IMR-90 (cell line): ENCODE measurements around the gene PCCA. TPM values are rescaled to one million over a fixed set of nuclear protein-coding genes. Genes with fewer than 3 reads are reported as not detected.

ENCODE experiments used
- ATAC-seq: fragments of 200-7000 bp; cut with Tn5 transposase; 2 replicates; pipeline ENCODE4 v1.9.1; 2020; ENCODE audit warnings: low read depth, mild to moderate bottlenecking, moderate library complexity
- BruUV-seq: library from RNA; stranded (reverse); fragments of 400-500 nt; replicated peaks from 2 replicates; lab custom pipeline; 2021; lab: Mats Ljungman, UMichigan
- CTCF ChIA-PET: fragments of 300-600 bp; formaldehyde crosslinking; extraction: SDS; loops from one replicate; lab custom pipeline; 2021; ENCODE audit warnings: antibody characterized with exemption; lab: Yijun Ruan, JAX
- POLR2A ChIA-PET: fragments of 300-600 bp; sonication (Branson Sonifier 250); formaldehyde crosslinking; loops from one replicate; lab custom pipeline; 2022; ENCODE audit warnings: antibody characterized with exemption; ENCODE audit not compliant: unreplicated experiment; lab: Charles Lee
- DNase-seq: peaks from one replicate; pipeline ENCODE4 v3.0.0; 2013
- H2AFZ ChIP-seq: replicated peaks from 2 replicates; pipeline ENCODE3; 2013; ENCODE audit warnings: low read length, mild to moderate bottlenecking; ENCODE audit not compliant: poor library complexity
- H2AK5ac ChIP-seq: 2 replicates; pipeline ENCODE4 v1.6.1; 2013; ENCODE audit warnings: low read depth, low read length, inconsistent platforms
- H2AK9ac ChIP-seq: replicated peaks from 2 replicates; pipeline ENCODE3; 2013; ENCODE audit warnings: mild to moderate bottlenecking, low read depth, low read length, moderate library complexity; ENCODE audit not compliant: poor library complexity
- H2BK120ac ChIP-seq: 2 replicates; pipeline ENCODE4 v1.6.1; 2013; ENCODE audit warnings: low read depth, low read length, inconsistent platforms
- H2BK15ac ChIP-seq: 3 replicates; pipeline ENCODE4 v1.6.1; 2013; ENCODE audit warnings: low read depth, low read length, inconsistent platforms
- H2BK20ac ChIP-seq: 2 replicates; pipeline ENCODE4 v1.6.1; 2013; ENCODE audit warnings: low read depth, mild to moderate bottlenecking, inconsistent platforms, low read length, moderate library complexity
- H2BK5ac ChIP-seq: 2 replicates; pipeline ENCODE4 v1.6.1; 2013; ENCODE audit warnings: mild to moderate bottlenecking, low read depth, low read length, inconsistent platforms; ENCODE audit not compliant: poor library complexity, severe bottlenecking
- H3K14ac ChIP-seq: replicated peaks from 2 replicates; pipeline ENCODE4 v1.6.1; 2013; ENCODE audit warnings: low read depth, low read length, inconsistent platforms
- H3K18ac ChIP-seq: 2 replicates; pipeline ENCODE4 v1.6.1; 2013; ENCODE audit warnings: low read depth, low read length, control low read depth
- H3K23ac ChIP-seq: 2 replicates; pipeline ENCODE4 v1.6.1; 2013; ENCODE audit warnings: low read depth, low read length, inconsistent platforms
- H3K27ac ChIP-seq: 2 replicates; pipeline ENCODE4 v1.5.1; 2013; ENCODE audit warnings: mild to moderate bottlenecking, control low read depth, low read length; ENCODE audit not compliant: insufficient read depth
- H3K27me3 ChIP-seq: 2 replicates; pipeline ENCODE4 v1.6.1; 2013; ENCODE audit warnings: low read length; ENCODE audit not compliant: control insufficient read depth, insufficient read depth
- H3K36me3 ChIP-seq: 2 replicates; pipeline ENCODE4 v1.6.1; 2013; ENCODE audit warnings: low read length, mixed read lengths; ENCODE audit not compliant: control insufficient read depth, insufficient read depth
- H3K4ac ChIP-seq: 2 replicates; pipeline ENCODE4 v1.6.1; 2013; ENCODE audit warnings: low read depth, low read length, inconsistent platforms
- H3K4me1 ChIP-seq: 2 replicates; pipeline ENCODE4 v1.6.1; 2013; ENCODE audit warnings: low read length, mixed read lengths; ENCODE audit not compliant: control insufficient read depth, insufficient read depth
- H3K4me2 ChIP-seq: 2 replicates; pipeline ENCODE4 v1.6.1; 2013; ENCODE audit warnings: low read depth, mild to moderate bottlenecking, control low read depth, low read length, moderate library complexity
- H3K4me3 ChIP-seq: 2 replicates; pipeline ENCODE4 v1.5.1; 2013; ENCODE audit warnings: low read depth, mild to moderate bottlenecking, control low read depth, low read length, moderate library complexity; ENCODE audit not compliant: insufficient read depth
- H3K56ac ChIP-seq: 2 replicates; pipeline ENCODE4 v1.6.1; 2013; ENCODE audit warnings: low read length, inconsistent platforms; ENCODE audit not compliant: insufficient read depth; ENCODE audit errors: extremely low read depth
- H3K79me1 ChIP-seq, 2 experiments: 2 replicates each; pipeline ENCODE4 v1.6.1; 2013; ENCODE audit warnings: low read length in 2 of 2, inconsistent platforms in 1 of 2, low read depth in 1 of 2
- H3K9ac ChIP-seq: 2 replicates; pipeline ENCODE4 v1.6.1; 2013; ENCODE audit warnings: low read depth, low read length, control low read depth
- H3K9me1 ChIP-seq: 2 replicates; pipeline ENCODE4 v1.6.1; 2013; ENCODE audit warnings: low read length, inconsistent platforms; ENCODE audit not compliant: insufficient read depth
- H3K9me3 ChIP-seq: 2 replicates; pipeline ENCODE4 v1.6.1; 2013; ENCODE audit warnings: low read length; ENCODE audit not compliant: control insufficient read depth, insufficient read depth
- H4K20me1 ChIP-seq: 2 replicates; pipeline ENCODE4 v1.6.1; 2013; ENCODE audit warnings: low read length, inconsistent platforms; ENCODE audit not compliant: insufficient read depth
- H4K5ac ChIP-seq: 2 replicates; pipeline ENCODE4 v1.6.1; 2013; ENCODE audit warnings: mild to moderate bottlenecking, low read depth, low read length, control low read depth
- H4K8ac ChIP-seq, 2 experiments: 2 replicates each; pipeline ENCODE4 v1.6.1; 2013; ENCODE audit warnings: low read depth in 2 of 2, low read length in 2 of 2, control low read depth in 1 of 2, inconsistent platforms in 1 of 2
- H4K91ac ChIP-seq: 2 replicates; pipeline ENCODE4 v1.6.1; 2013; ENCODE audit warnings: low read depth, low read length, inconsistent platforms; ENCODE audit not compliant: insufficient read depth
- BHLHE40 ChIP-seq: fragments of 150-350 bp; IDR thresholded peaks from 2 replicates; pipeline ENCODE4 v1.6.1; 2016; ENCODE audit warnings: mild to moderate bottlenecking, low read depth, low read length
- CEBPB ChIP-seq: IDR thresholded peaks from 2 replicates; pipeline ENCODE4 v1.6.1; 2012; ENCODE audit warnings: low read depth, low read length, improper control_type of control experiment
- CHD1 ChIP-seq: IDR thresholded peaks from 2 replicates; pipeline ENCODE4 v1.6.1; 2012; ENCODE audit warnings: low read depth, low read length, improper control_type of control experiment
- CTCF ChIP-seq: conservative IDR thresholded peaks from 2 replicates; pipeline ENCODE4 v1.5.1; 2012; ENCODE audit warnings: mild to moderate bottlenecking, low read depth, low read length, improper control_type of control experiment
- ELK1 ChIP-seq: fragments of 150-350 bp; IDR thresholded peaks from 2 replicates; pipeline ENCODE4 v1.6.1; 2016; ENCODE audit warnings: low read depth, mild to moderate bottlenecking, low read length, moderate library complexity, borderline replicate concordance
- FOS ChIP-seq: fragments of 150-350 bp; IDR thresholded peaks from 2 replicates; pipeline ENCODE4 v1.6.1; 2016; ENCODE audit warnings: low read depth, low read length
- MAFK ChIP-seq: IDR thresholded peaks from 2 replicates; pipeline ENCODE4 v1.6.1; 2012; ENCODE audit warnings: low read depth, low read length, improper control_type of control experiment
- MAZ ChIP-seq: IDR thresholded peaks from 2 replicates; pipeline ENCODE4 v1.6.1; 2012; ENCODE audit warnings: low read depth, mild to moderate bottlenecking, low read length, improper control_type of control experiment, moderate library complexity, borderline replicate concordance
- MXI1 ChIP-seq: IDR thresholded peaks from 2 replicates; pipeline ENCODE4 v1.6.1; 2012; ENCODE audit warnings: low read depth, mild to moderate bottlenecking, low read length, moderate library complexity, borderline replicate concordance
- NFE2L2 ChIP-seq: fragments of 150-350 bp; IDR thresholded peaks from 2 replicates; pipeline ENCODE4 v1.6.1; 2016; ENCODE audit warnings: low read depth, mild to moderate bottlenecking, low read length
- POLR2A ChIP-seq: IDR thresholded peaks from 2 replicates; pipeline ENCODE4 v1.6.1; 2012; ENCODE audit warnings: mild to moderate bottlenecking, low read depth, low read length
- RAD21 ChIP-seq: IDR thresholded peaks from 2 replicates; pipeline ENCODE4 v1.6.1; 2012; ENCODE audit warnings: low read length, improper control_type of control experiment
- RCOR1 ChIP-seq: IDR thresholded peaks from 2 replicates; pipeline ENCODE4 v1.6.1; 2012; ENCODE audit warnings: mild to moderate bottlenecking, low read length, improper control_type of control experiment; ENCODE audit not compliant: insufficient replicate concordance
- RFX5 ChIP-seq: IDR thresholded peaks from 2 replicates; pipeline ENCODE4 v1.8.0; 2012; ENCODE audit warnings: low read depth, mild to moderate bottlenecking, low read length, moderate library complexity
- SMC3 ChIP-seq: fragments of 150-350 bp; IDR thresholded peaks from 2 replicates; pipeline ENCODE4 v1.6.1; 2016; ENCODE audit warnings: low read depth, mild to moderate bottlenecking, antibody characterized with exemption, low read length, moderate library complexity
- USF2 ChIP-seq: fragments of 150-350 bp; IDR thresholded peaks from 2 replicates; pipeline ENCODE4 v1.6.1; 2017; ENCODE audit warnings: mild to moderate bottlenecking, antibody characterized with exemption, low read length, low read depth
- WGBS, 2 experiments: methylation state at CpG; one replicate each; pipeline versions ENCODE4 v1.1.5 to v1.1.7; 2013; ENCODE audit warnings: missing lambda C conversion rate in 2 of 2; ENCODE audit not compliant: insufficient read length in 1 of 2; ENCODE audit errors: extremely low coverage in 2 of 2; 5-methylcytosine and 5-hydroxymethylcytosine counted together
- dilution Hi-C: fragments of 300-500 bp; cut with HindIII; formaldehyde crosslinking; loops from one replicate; pipeline ENCODE4 v1.14.3; 2018; ENCODE audit warnings: low sequenced_read_pairs; ENCODE audit not compliant: unreplicated experiment
- in situ Hi-C: fragments of 300-500 bp; cut with MboI; formaldehyde crosslinking; loops from 3 replicates; pipeline ENCODE4 v1.14.3; 2019; ENCODE audit warnings: low sequenced_read_pairs, inconsistent platforms, mixed read lengths
- intact Hi-C: fragments of 100-400 bp; cut with micrococcal nuclease; formaldehyde crosslinking; loops from 2 replicates; pipeline ENCODE4 v1.10.0; 2022
- polyA plus RNA-seq, 3 experiments: library from polyadenylated mRNA; depleted of rRNA; stranded (reverse); fragments of >200 nt; gene quantifications; 2 replicates each; pipeline ENCODE4 v1.2.3, GENCODE V29; 2012; ENCODE audit warnings: low replicate concordance in 1 of 3
- total RNA-seq: library from RNA; depleted of rRNA; stranded (reverse); fragments of >200 nt; gene quantifications from 2 replicates; pipeline ENCODE4 v1.2.3, GENCODE V29; 2012

The PCCA gene
- total and polyA plus RNA-seq, 2 of the 4 experiments (the other 2 are of a cell fraction) = 7.6 to 24.0 TPM

- H3K14ac ChIP-seq = no peak overlapping the region
- DNase-seq = no peak
- ChIA-PET CTCF (no interaction called here), POLR2A (no interaction called here)
- no peaks in the 10 kb centered on the region for H4K20me1 ChIP-seq
- no peak overlapping the region for H3K56ac ChIP-seq
- peaks cover 6% of the 10 kb centered on the region for H3K4me1 ChIP-seq
- H3K27me3 ChIP-seq = no peaks in the 10 kb centered on the region
- H3K4ac ChIP-seq = no peak overlapping the region
- no peak overlapping the region for H2AK9ac ChIP-seq
- no peaks in the 10 kb centered on the region for H3K9me1 ChIP-seq
- H2BK15ac ChIP-seq = no peak overlapping the region
- in situ Hi-C loops = no loop called here
- H4K8ac ChIP-seq = no peak overlapping the region
- H3K36me3 ChIP-seq = no peaks in the 10 kb centered on the region
- H3K4me2 ChIP-seq = no peak overlapping the region
- no CpG with 5 or more reads among the region's 2 CpGs for WGBS, 2 experiments
- dilution Hi-C loops = no loop called here
- H2BK20ac ChIP-seq = no peak overlapping the region
- peaks cover 0 to 3% of the 10 kb centered on the region in 2 experiments; a peak in 2 of 4 replicates for H3K79me1 ChIP-seq
- BruUV-seq = no TSS peak
- H3K23ac ChIP-seq = no peak overlapping the region
- intact Hi-C loops = no loop called here
- no peak overlapping the region for H3K18ac ChIP-seq
- no peak for ATAC-seq
- no peak overlapping the region for H2BK5ac ChIP-seq
- H3K9ac ChIP-seq = no peak overlapping the region
- H2AK5ac ChIP-seq = no peak overlapping the region
- no peaks in the 10 kb centered on the region for H3K9me3 ChIP-seq
- H3K4me3 ChIP-seq = no peak overlapping the region
- no peak overlapping the region for H3K27ac ChIP-seq
- TF ChIP-seq RCOR1 (no peak), NFE2L2 (no peak), CHD1 (no peak), ELK1 (no peak), CTCF (no peak), CEBPB (no peak), FOS (no peak), RFX5 (no peak), USF2 (no peak), MAZ (no peak), BHLHE40 (no peak), MXI1 (no peak), SMC3 (no peak), MAFK (no peak), RAD21 (no peak), POLR2A (no peak)
- no peak overlapping the region for H2AFZ ChIP-seq
- no peak overlapping the region for H2BK120ac ChIP-seq
- no peak overlapping the region for H4K5ac ChIP-seq
- no peak overlapping the region for H4K91ac ChIP-seq
Observed at GRCh38 chr13:100398360-100398759, 309.5 kb downstream of the PCCA start.
